ENCODE data around the gene MIOX.

- TF ChIP-seq CTCF (IDR thresholded peaks at IDR 0.05) (no peak), POLR2A (IDR thresholded peaks at IDR 0.05) (no peak)
Measured at GRCh38 chr22:50452649-50453048, 34.0 kb upstream of the MIOX start.

Data from lower leg skin (tissue), 3 donors.